Measurements from ENCODE around the gene IGF2BP3. TPM values are rescaled to one million over a fixed set of nuclear protein-coding genes. Genes with fewer than 3 reads are reported as not detected.

Gene IGF2BP3
- total RNA-seq, 2 experiments from 2014 or later: 41.1 to 94.3 TPM

- no peaks in the 10 kb centered on the region for H3K9me3 ChIP-seq (ENCODE audit: low read length)
- H3K9me2 ChIP-seq (ENCODE audit: insufficient read depth, low read length): no peaks in the 10 kb centered on the region
- POLR2A ChIA-PET: interaction anchor here (0.8 to 3.6 kb wide), 15 partner anchors 8 to 173 kb away, joined by 3 to 27 read pairs (median 4); partner anchors contain the start of gene MALSU1
- H4K20me1 ChIP-seq (ENCODE audit: insufficient read depth, low read length): peaks cover 2% of the 10 kb centered on the region
- H3K4me2 ChIP-seq (ENCODE audit: low read length): peak overlapping the region; percentile 100
- peak; percentile 54 for DNase-seq (ENCODE audit: low spot score)
- TF ChIP-seq CTCF (conservative IDR thresholded peaks at IDR 0.05; ENCODE audit: low read length) (no peak), EZH2phosphoT487 (IDR thresholded peaks at IDR 0.05; ENCODE audit: borderline replicate concordance, low read depth, low read length) (no peak)
- BruUV-seq (replicated peaks): no TSS peak
- H3K27ac ChIP-seq (ENCODE audit: low read depth, low read length, poor library complexity, severe bottlenecking): peak overlapping the region; percentile 90
- H3K4me3 ChIP-seq (ENCODE audit: low read depth, low read length, poor library complexity, severe bottlenecking): peak overlapping the region; percentile 85
- no peaks in the 10 kb centered on the region for H3K36me3 ChIP-seq (ENCODE audit: insufficient read depth, low read length)
- H2AFZ ChIP-seq (ENCODE audit: low read length): no peak overlapping the region
- intact Hi-C loops (cut with micrococcal nuclease; ENCODE audit: unreplicated experiment): loop anchor here (5.0 to 10.0 kb wide), 2 partner anchors 195 to 457 kb away; partner anchors contain the start of gene HYCC1
- CTCF ChIA-PET (ENCODE audit: unreplicated experiment): no interaction called here
- peaks cover 68% of the 10 kb centered on the region for H3K79me2 ChIP-seq (ENCODE audit: insufficient read depth, low read depth, low read length)
- peaks cover 14% of the 10 kb centered on the region for H3K4me1 ChIP-seq (ENCODE audit: insufficient read depth, low read length, poor library complexity, severe bottlenecking)
Measured at GRCh38 chr7:23472046-23472445, 1.8 kb upstream of the IGF2BP3 start.

GRCh38 chr7:23471106-23471859 is 992 bp upstream of the IGF2BP3 start:
- H3K36me3 ChIP-seq (ENCODE audit: insufficient read depth, low read length): no peaks in the 10 kb centered on the region
- peaks cover 14% of the 10 kb centered on the region for H3K4me1 ChIP-seq (ENCODE audit: insufficient read depth, low read length, poor library complexity, severe bottlenecking)
- peaks cover 68% of the 10 kb centered on the region for H3K79me2 ChIP-seq (ENCODE audit: insufficient read depth, low read depth, low read length)
- H3K9me2 ChIP-seq (ENCODE audit: insufficient read depth, low read length): no peaks in the 10 kb centered on the region
- BruUV-seq (replicated peaks): TSS peak; percentile 68
- CTCF ChIA-PET (ENCODE audit: unreplicated experiment): no interaction called here
- intact Hi-C loops (cut with micrococcal nuclease; ENCODE audit: unreplicated experiment): loop anchor here (5.0 to 10.0 kb wide), 2 partner anchors 194 to 456 kb away; partner anchors contain the start of gene HYCC1
- H3K4me3 ChIP-seq (ENCODE audit: low read depth, low read length, poor library complexity, severe bottlenecking): peak overlapping the region; percentile 85
- peak overlapping the region; percentile 90 for H3K27ac ChIP-seq (ENCODE audit: low read depth, low read length, poor library complexity, severe bottlenecking)
- H3K4me2 ChIP-seq (ENCODE audit: low read length): peak overlapping the region; percentile 100
- POLR2A ChIA-PET: no interaction called here
- H2AFZ ChIP-seq (ENCODE audit: low read length): no peak overlapping the region; the same call in 1 of the 2 replicates
- peak; percentile 93 for DNase-seq (ENCODE audit: low spot score)
- H3K9me3 ChIP-seq (ENCODE audit: low read length): no peaks in the 10 kb centered on the region
- TF ChIP-seq EZH2phosphoT487 (IDR thresholded peaks at IDR 0.05; ENCODE audit: borderline replicate concordance, low read depth, low read length) (no peak), CTCF (conservative IDR thresholded peaks at IDR 0.05; ENCODE audit: low read length) (no peak)
- peaks cover 10% of the 10 kb centered on the region for H4K20me1 ChIP-seq (ENCODE audit: insufficient read depth, low read length)

- Histone ChIP-seq H3K4me1 (ENCODE audit: insufficient read depth, low read length, poor library complexity, severe bottlenecking) (peaks cover 26% of the 10 kb centered on the region), H2AFZ (ENCODE audit: low read length) (peak overlapping the region; percentile 27; the same call in 1 of the 2 replicates), H3K9me2 (ENCODE audit: insufficient read depth, low read length) (no peaks in the 10 kb centered on the region), H4K20me1 (ENCODE audit: insufficient read depth, low read length) (peaks cover 16% of the 10 kb centered on the region), H3K4me2 (ENCODE audit: low read length) (peak overlapping the region; percentile 100), H3K9me3 (ENCODE audit: low read length) (no peaks in the 10 kb centered on the region), H3K4me3 (ENCODE audit: low read depth, low read length, poor library complexity, severe bottlenecking) (peak overlapping the region; percentile 85), H3K36me3 (ENCODE audit: insufficient read depth, low read length) (no peaks in the 10 kb centered on the region; the same call in 1 of the 2 replicates), H3K79me2 (ENCODE audit: insufficient read depth, low read depth, low read length) (peaks cover 66% of the 10 kb centered on the region), H3K27ac (ENCODE audit: low read depth, low read length, poor library complexity, severe bottlenecking) (peak overlapping the region; percentile 90)
- TF ChIP-seq EZH2phosphoT487 (IDR thresholded peaks at IDR 0.05; ENCODE audit: borderline replicate concordance, low read depth, low read length) (no peak), CTCF (conservative IDR thresholded peaks at IDR 0.05; ENCODE audit: low read length) (0 out of 2 replicates have a peak, but pooled peaks have one; percentile 13)
- intact Hi-C loops (cut with micrococcal nuclease; ENCODE audit: unreplicated experiment): loop anchor here (1.0 to 10.0 kb wide), 3 partner anchors 102 to 455 kb away; partner anchors contain the start of gene HYCC1
- no peak for DNase-seq (ENCODE audit: low spot score)
- BruUV-seq (replicated peaks): TSS peak; percentile 83
- CTCF ChIA-PET (ENCODE audit: unreplicated experiment): interaction anchor here (1.5 kb wide), 1 partner anchor 13 kb away, joined by 3 read pairs; no protein-coding TSS in a partner anchor
- POLR2A ChIA-PET: interaction anchor here (0.7 to 1.5 kb wide), 4 partner anchors 9 to 107 kb away, joined by 3 to 7 read pairs (median 4); no protein-coding TSS in a partner anchor
Measured at GRCh38 chr7:23469961-23470250, 385 bp downstream of the IGF2BP3 start.
